C4-2B (cell line): Measurements from ENCODE around the gene NCOA3.

Experiments
- CTCF ChIP-seq: fragments of 450-650 bp; conservative IDR thresholded peaks from 2 replicates; pipeline ENCODE4 v1.5.1; 2017; ENCODE audit warnings: mild to moderate bottlenecking
- ZFX ChIP-seq: fragments of 450-650 bp; IDR thresholded peaks from 2 replicates; pipeline ENCODE4 v1.6.1; 2017

GRCh38 chr20:47701612-47702011 is 199.9 kb downstream of the NCOA3 start:
- TF ChIP-seq CTCF (no peak), ZFX (no peak)
